Adrenal gland (tissue), 12 donors: ENCODE data around the gene UPP1. TPM values are rescaled to one million over a fixed set of nuclear protein-coding genes. Genes with fewer than 3 reads are reported as not detected.

Experiments used
- DNase-seq, 7 donors: peaks; one replicate each; pipeline ENCODE4 v3.0.0-alpha.2; 2019 to 2020
- H3K27ac ChIP-seq, 5 donors: fragments of 200-600 bp; sonication (generic) in 4 of 5; 1 replicate in 3 of 5; 2 replicates in 2 of 5; pipeline versions ENCODE4 v1.5.1 to v1.8.0; 2016 to 2020; ENCODE audit warnings: mild to moderate bottlenecking in 1 of 5
- H3K27me3 ChIP-seq: fragments of 200-600 bp; 2 replicates; pipeline ENCODE4 v1.8.0; 2021
- H3K36me3 ChIP-seq, 2 donors: fragments of 200-600 bp; replicated peaks in 1 of 2; 1 replicate in 1 of 2; 2 replicates in 1 of 2; pipeline versions ENCODE4 v1.5.1 to v1.8.0; 2018 to 2022
- H3K4me1 ChIP-seq, 2 donors: fragments of 200-600 bp; replicated peaks in 1 of 2; 1 replicate in 1 of 2; 2 replicates in 1 of 2; pipeline versions ENCODE4 v1.5.1 to v1.8.0; 2018 to 2021
- H3K4me3 ChIP-seq, 4 donors: fragments of 200-600 bp; sonication (generic) in 3 of 4; one replicate each; pipeline ENCODE4 v1.5.1; 2016 to 2018
- H3K9me3 ChIP-seq, 3 donors: fragments of 200-600 bp; sonication (generic) in 1 of 3; replicated peaks in 1 of 3; 1 replicate in 2 of 3; 2 replicates in 1 of 3; pipeline versions ENCODE4 v1.5.1 to v1.8.0; 2016 to 2021
- POLR2A ChIP-seq, 2 donors: fragments of 450-650 bp; IDR thresholded peaks; one replicate each; pipeline ENCODE4 v1.6.1; 2017; ENCODE audit warnings: antibody characterized with exemption in 2 of 2, mild to moderate bottlenecking in 2 of 2, moderate library complexity in 1 of 2
- WGBS, 4 donors: extraction: QIAGEN DNeasy Blood & Tissue Kit in 2 of 4; methylation state at CpG; one replicate each; pipeline versions ENCODE4 v1.1.5 to v1.1.7; 2013 to 2017; 5-methylcytosine and 5-hydroxymethylcytosine counted together
- intact Hi-C, 2 donors: fragments of 100-400 bp; cut with DNase I; formaldehyde crosslinking; loops; one replicate each; pipeline versions ENCODE4 v1.14.1 to v1.15.0; 2022 to 2023
- polyA plus RNA-seq, 3 donors: library from polyadenylated mRNA; stranded (reverse); fragments of 200-250 nt in 2 of 3; fragments of 350-450 nt in 1 of 3; fragmentation: Illumina TruSeq in 1 of 3; extraction: RNeasy Lipid Tissue Mini Kit (QIAGEN cat#74804) in 1 of 3; gene quantifications; one replicate each; pipeline ENCODE4 v1.2.3, GENCODE V29; 2013 to 2014
- total RNA-seq, 9 donors: library from RNA; depleted of rRNA in 4 of 9; stranded (reverse); fragments of >200 nt in 4 of 9; fragments of 120-200 nt in 1 of 9; fragmentation: NEBNext Ultra II Directional in 1 of 9; extraction: Animal tissue kit (Norgen Biotek cat#: 25700) in 1 of 9; gene quantifications; one replicate each; pipeline versions ENCODE4 v1.1.0 to v1.2.4, GENCODE V29; 2013 to 2023
- TF ChIP-seq, protein P1 (sequence below), 6 experiments: fragments of 450-650 bp in 4 of 6; fragments of 200-600 bp in 2 of 6; sonication (generic) in 1 of 6; IDR thresholded peaks; 1 replicate in 5 of 6; 2 replicates in 1 of 6; pipeline versions ENCODE4 v1.5.1 to v1.8.0; 2016 to 2021; ENCODE audit warnings: antibody characterized with exemption in 6 of 6, mild to moderate bottlenecking in 2 of 6, moderate library complexity in 1 of 6
- donor health status: healthy with polysubstance abuse.
- donor health status: Bipolar disorder and iron deficiency.
- donor health status: DM: yes; HTN: yes; CAD: no.
- donor health status: DM: no; HTN: no; CAD: no.
- donor health status: DM: no; HTN: no; CAD: no.
- donor health status: DM: yes; HTN: yes; CAD: no.

UPP1 gene
- total and polyA plus RNA-seq, 12 donors = 6.9 to 132 (median 24.8) TPM

DNA sequence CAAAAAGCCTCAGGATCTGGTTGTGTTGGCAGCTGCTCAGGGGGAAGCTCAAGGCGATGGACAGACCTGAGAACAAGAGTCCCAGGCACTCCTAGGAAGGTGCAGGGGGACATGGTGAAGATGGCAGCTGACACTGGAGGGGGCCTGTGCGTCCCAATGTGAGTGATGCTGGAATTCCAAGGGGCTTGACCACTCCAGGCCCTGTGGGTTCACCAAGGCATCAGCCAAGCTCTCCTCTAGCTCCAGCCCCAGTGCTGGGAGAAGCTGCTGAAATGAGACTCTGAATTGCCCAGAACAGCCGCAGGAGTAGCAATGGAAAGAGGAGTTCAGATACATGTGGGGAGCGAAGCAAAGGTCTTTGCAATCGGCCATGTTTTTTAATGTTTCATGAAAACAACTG, 16.0 kb downstream of the UPP1 start:
- WGBS, 4 donors = 94 to 99% (median 97%) methylated on average over 5 of the region's 5 CpGs
- no peak overlapping the region for H3K27ac ChIP-seq
- peaks cover 0 to under 1% of the 10 kb centered on the region in 2 donors for H3K4me1 ChIP-seq
- DNase-seq = peak in 1 of 7 donors; percentile 34
- TF ChIP-seq, protein P1, sequence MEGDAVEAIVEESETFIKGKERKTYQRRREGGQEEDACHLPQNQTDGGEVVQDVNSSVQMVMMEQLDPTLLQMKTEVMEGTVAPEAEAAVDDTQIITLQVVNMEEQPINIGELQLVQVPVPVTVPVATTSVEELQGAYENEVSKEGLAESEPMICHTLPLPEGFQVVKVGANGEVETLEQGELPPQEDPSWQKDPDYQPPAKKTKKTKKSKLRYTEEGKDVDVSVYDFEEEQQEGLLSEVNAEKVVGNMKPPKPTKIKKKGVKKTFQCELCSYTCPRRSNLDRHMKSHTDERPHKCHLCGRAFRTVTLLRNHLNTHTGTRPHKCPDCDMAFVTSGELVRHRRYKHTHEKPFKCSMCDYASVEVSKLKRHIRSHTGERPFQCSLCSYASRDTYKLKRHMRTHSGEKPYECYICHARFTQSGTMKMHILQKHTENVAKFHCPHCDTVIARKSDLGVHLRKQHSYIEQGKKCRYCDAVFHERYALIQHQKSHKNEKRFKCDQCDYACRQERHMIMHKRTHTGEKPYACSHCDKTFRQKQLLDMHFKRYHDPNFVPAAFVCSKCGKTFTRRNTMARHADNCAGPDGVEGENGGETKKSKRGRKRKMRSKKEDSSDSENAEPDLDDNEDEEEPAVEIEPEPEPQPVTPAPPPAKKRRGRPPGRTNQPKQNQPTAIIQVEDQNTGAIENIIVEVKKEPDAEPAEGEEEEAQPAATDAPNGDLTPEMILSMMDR (IDR thresholded peaks at IDR 0.05) = no peak
- intact Hi-C loops = loop anchor here (5.0 to 10.0 kb wide), 3 partner anchors 113 to 160 kb away; partner anchors contain the start of gene PKD1L1 (in 2 of the 2)
- H3K36me3 ChIP-seq = peaks cover 0 to 73% of the 10 kb centered on the region in 2 donors
- H3K27me3 ChIP-seq = no peaks in the 10 kb centered on the region
- H3K9me3 ChIP-seq = no peaks in the 10 kb centered on the region
- no peak overlapping the region for H3K4me3 ChIP-seq

DNA sequence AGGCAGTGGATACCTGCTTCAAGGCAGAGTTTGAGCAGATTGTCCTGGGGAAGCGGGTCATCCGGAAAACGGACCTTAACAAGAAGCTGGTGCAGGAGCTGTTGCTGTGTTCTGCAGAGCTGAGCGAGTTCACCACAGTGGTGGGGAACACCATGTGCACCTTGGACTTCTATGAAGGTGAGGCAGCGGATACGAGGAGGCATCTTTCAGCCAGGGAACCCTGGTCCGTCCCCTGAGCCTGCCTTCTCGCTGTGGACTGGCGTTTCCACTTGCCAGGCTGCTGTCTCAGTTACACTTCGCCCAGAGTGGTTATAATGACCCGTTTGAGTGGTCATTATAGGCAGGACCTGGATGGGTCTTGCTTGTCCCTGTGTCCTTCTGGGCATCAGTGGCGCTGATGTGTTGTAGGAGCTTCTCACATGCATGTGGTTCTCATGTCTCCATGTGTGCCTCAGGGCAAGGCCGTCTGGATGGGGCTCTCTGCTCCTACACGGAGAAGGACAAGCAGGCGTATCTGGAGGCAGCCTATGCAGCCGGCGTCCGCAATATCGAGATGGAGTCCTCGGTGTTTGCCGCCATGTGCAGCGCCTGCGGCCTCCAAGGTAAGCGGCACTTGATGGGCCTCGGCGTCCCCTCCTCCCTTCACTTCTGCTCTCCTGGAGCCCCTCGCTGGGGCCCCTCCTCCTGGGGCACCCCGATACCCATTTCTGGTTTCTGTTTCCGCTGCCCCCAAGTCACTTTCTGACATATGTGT, 18.0 kb downstream of the UPP1 start:
- 86 to 95% (median 94%) methylated on average over 17 to 29 of the region's 29 CpGs for WGBS, 4 donors
- TF ChIP-seq, protein P1 (IDR thresholded peaks at IDR 0.05) = no peak
- TF ChIP-seq POLR2A (IDR thresholded peaks at IDR 0.05) = no peak
- Histone ChIP-seq H3K36me3 (peaks cover 0 to 59% of the 10 kb centered on the region in 2 donors), H3K9me3 (no peaks in the 10 kb centered on the region), H3K4me3 (no peak overlapping the region), H3K27ac (no peak overlapping the region), H3K4me1 (peaks cover 6 to 7% of the 10 kb centered on the region in 2 donors), H3K27me3 (no peaks in the 10 kb centered on the region)
- peak in 1 of 7 donors; percentile 43 for DNase-seq
- intact Hi-C loops = loop anchor here (5.0 to 10.0 kb wide), 3 partner anchors 115 to 162 kb away; partner anchors contain the start of gene PKD1L1 (in 2 of the 2)

DNA sequence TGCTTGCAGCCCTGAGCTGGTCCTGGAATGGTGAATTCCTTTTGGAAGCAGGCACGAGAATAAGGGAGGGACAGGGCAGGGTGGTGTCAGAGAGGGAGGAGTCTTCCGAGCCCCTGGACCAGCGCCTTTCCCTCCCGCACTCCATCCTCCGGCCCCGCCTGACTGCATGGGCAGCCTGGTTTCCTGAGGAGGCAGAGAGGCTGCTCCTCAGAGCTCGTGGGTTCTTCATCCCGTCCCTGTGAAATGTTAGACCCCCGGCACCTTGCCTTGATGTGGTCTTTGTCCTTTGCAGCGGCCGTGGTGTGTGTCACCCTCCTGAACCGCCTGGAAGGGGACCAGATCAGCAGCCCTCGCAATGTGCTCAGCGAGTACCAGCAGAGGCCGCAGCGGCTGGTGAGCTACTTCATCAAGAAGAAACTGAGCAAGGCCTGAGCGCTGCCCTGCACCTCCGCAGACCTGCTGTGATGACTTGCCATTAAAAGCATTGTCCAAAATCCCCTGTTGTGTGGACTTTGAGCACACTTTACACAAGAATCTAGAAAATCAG, 18.9 kb downstream of the UPP1 start:
- Histone ChIP-seq H3K36me3 (peaks cover 0 to 50% of the 10 kb centered on the region in 2 donors), H3K27ac (no peak overlapping the region), H3K4me1 (peaks cover 6 to 7% of the 10 kb centered on the region in 2 donors), H3K9me3 (no peaks in the 10 kb centered on the region), H3K27me3 (no peaks in the 10 kb centered on the region), H3K4me3 (no peak overlapping the region)
- intact Hi-C loops = loop anchor here (2.0 to 10.0 kb wide), 4 partner anchors 116 to 163 kb away; partner anchors contain the start of gene PKD1L1 (in 2 of the 2)
- WGBS, 4 donors = 91 to 94% (median 93%) methylated on average over 18 of the region's 18 CpGs
- TF ChIP-seq, protein P1 (IDR thresholded peaks at IDR 0.05) = no peak
- TF ChIP-seq POLR2A (IDR thresholded peaks at IDR 0.05) = no peak
- DNase-seq = peak in 2 of 7 donors; percentile 24 to 50
